Measurements from ENCODE around the gene OR9I1. TPM values are rescaled to one million over a fixed set of nuclear protein-coding genes. Genes with fewer than 3 reads are reported as not detected.

The OR9I1 gene, protein sequence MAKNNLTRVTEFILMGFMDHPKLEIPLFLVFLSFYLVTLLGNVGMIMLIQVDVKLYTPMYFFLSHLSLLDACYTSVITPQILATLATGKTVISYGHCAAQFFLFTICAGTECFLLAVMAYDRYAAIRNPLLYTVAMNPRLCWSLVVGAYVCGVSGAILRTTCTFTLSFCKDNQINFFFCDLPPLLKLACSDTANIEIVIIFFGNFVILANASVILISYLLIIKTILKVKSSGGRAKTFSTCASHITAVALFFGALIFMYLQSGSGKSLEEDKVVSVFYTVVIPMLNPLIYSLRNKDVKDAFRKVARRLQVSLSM
- not detected in 2 replicates for total RNA-seq

GRCh38 chr11:58125469-58125868, at the start of gene OR9I1:
Gene OR9I1, minus strand, starts transcription at chr11:58125530. Its CDS starts 6,086 bp downstream, at chr11:58119444.
- Mint-ChIP-seq H3K27ac (no peak within 1 kb of the TSS), H3K9me3 (no peaks in the 10 kb centered on the region), H3K36me3 (ENCODE audit: low read depth) (no peaks in the 10 kb centered on the region), H3K4me1 (ENCODE audit: low read depth) (no peaks in the 10 kb centered on the region), H3K4me3 (ENCODE audit: low read depth) (no peak within 1 kb of the TSS), H3K27me3 (ENCODE audit: low read depth) (no peaks in the 10 kb centered on the region)
- intact Hi-C loops (cut with micrococcal nuclease) = no loop called here
- no peak for DNase-seq (ENCODE audit: low spot score)

DNA sequence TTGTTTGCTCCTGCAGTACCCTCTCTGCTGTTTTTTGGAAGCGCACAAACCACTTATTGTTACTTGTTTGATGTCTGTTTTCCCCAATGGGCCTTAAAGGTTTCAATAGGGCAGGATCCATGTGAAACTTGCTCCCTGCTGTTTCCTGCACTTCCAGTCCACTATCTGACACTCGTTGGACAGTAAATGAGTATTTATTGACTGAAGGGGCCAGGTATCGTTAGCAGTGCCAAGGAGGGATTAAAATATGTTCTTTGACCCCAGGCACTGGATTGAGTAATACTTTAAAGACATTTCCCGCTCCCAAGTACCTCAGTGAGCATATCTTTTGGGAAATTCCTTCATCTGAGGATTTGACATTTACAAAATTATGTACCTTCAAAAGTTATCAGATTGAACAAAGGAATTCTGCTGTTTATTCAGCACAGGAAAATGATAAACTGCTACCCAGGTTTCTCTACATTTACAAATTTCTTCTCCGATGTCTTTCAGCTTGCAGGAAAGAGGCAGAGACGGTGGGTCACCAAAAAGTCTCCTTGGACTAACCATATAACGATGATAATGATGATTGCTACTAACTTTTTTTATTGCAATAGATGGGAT, 40.3 kb upstream of the OR9I1 start:
- Mint-ChIP-seq H3K27ac (no peak overlapping the region), H3K4me3 (ENCODE audit: low read depth) (no peak overlapping the region), H3K36me3 (ENCODE audit: low read depth) (no peaks in the 10 kb centered on the region), H3K9me3 (no peaks in the 10 kb centered on the region), H3K4me1 (ENCODE audit: low read depth) (no peaks in the 10 kb centered on the region), H3K27me3 (ENCODE audit: low read depth) (no peaks in the 10 kb centered on the region)
- intact Hi-C loops (cut with micrococcal nuclease) = no loop called here
- no peak for DNase-seq (ENCODE audit: low spot score)

DNA sequence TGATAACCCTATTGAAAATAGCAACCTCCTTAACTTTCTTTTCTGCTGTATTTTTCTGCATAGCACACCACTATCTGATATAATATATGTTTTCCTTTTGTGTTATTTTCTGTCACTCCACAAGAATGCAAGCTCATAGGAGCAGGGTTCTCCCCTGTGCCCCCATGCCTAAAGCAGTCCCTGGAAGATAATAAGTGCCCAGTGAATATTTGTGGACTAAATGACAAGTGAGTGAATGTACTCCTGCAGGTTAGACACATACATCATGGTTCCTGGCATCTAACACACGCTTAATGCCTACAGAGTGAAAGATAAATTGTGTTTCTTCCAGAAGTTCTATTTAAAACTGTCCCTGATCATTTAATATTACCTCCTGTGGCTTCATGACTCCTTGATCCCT, 39.7 kb upstream of the OR9I1 start:
- DNase-seq (ENCODE audit: low spot score) = no peak
- no peaks in the 10 kb centered on the region for H3K27me3 Mint-ChIP-seq (ENCODE audit: low read depth)
- no peak overlapping the region for H3K4me3 Mint-ChIP-seq (ENCODE audit: low read depth)
- H3K27ac Mint-ChIP-seq = no peak overlapping the region
- H3K9me3 Mint-ChIP-seq = no peaks in the 10 kb centered on the region
- H3K36me3 Mint-ChIP-seq (ENCODE audit: low read depth) = no peaks in the 10 kb centered on the region
- intact Hi-C loops (cut with micrococcal nuclease) = no loop called here
- H3K4me1 Mint-ChIP-seq (ENCODE audit: low read depth) = no peaks in the 10 kb centered on the region

GRCh38 chr11:58164389-58164788, 39.1 kb upstream of the OR9I1 start:
- no peak for DNase-seq (ENCODE audit: low spot score)
- Mint-ChIP-seq H3K36me3 (ENCODE audit: low read depth) (no peaks in the 10 kb centered on the region), H3K9me3 (no peaks in the 10 kb centered on the region), H3K4me1 (ENCODE audit: low read depth) (no peaks in the 10 kb centered on the region), H3K27ac (no peak overlapping the region), H3K27me3 (ENCODE audit: low read depth) (no peaks in the 10 kb centered on the region), H3K4me3 (ENCODE audit: low read depth) (no peak overlapping the region)
- intact Hi-C loops (cut with micrococcal nuclease) = no loop called here

- no peaks in the 10 kb centered on the region for H3K4me1 Mint-ChIP-seq (ENCODE audit: low read depth)
Observed at GRCh38 chr11:58152781-58153180, 27.5 kb upstream of the OR9I1 start.

GRCh38 chr11:58142761-58143160, 17.4 kb upstream of the OR9I1 start:
- H3K4me1 Mint-ChIP-seq (ENCODE audit: low read depth) = no peaks in the 10 kb centered on the region
- no peaks in the 10 kb centered on the region for H3K27me3 Mint-ChIP-seq (ENCODE audit: low read depth)
- no peak overlapping the region for H3K27ac Mint-ChIP-seq
- no peaks in the 10 kb centered on the region for H3K9me3 Mint-ChIP-seq
- intact Hi-C loops (cut with micrococcal nuclease) = no loop called here
- no peak overlapping the region for H3K4me3 Mint-ChIP-seq (ENCODE audit: low read depth)
- no peaks in the 10 kb centered on the region for H3K36me3 Mint-ChIP-seq (ENCODE audit: low read depth)
- DNase-seq (ENCODE audit: low spot score) = no peak

More at GRCh38 chr11:58152781-58153180, 27.5 kb upstream of the OR9I1 start:
- no peak for DNase-seq (ENCODE audit: low spot score)
- Mint-ChIP-seq H3K27ac (no peak overlapping the region), H3K36me3 (ENCODE audit: low read depth) (no peaks in the 10 kb centered on the region), H3K4me3 (ENCODE audit: low read depth) (no peak overlapping the region), H3K9me3 (no peaks in the 10 kb centered on the region), H3K27me3 (ENCODE audit: low read depth) (no peaks in the 10 kb centered on the region)
- intact Hi-C loops (cut with micrococcal nuclease) = no loop called here

GRCh38 chr11:58135171-58135570, 9.8 kb upstream of the OR9I1 start:
- Mint-ChIP-seq H3K4me1 (ENCODE audit: low read depth) (no peaks in the 10 kb centered on the region), H3K36me3 (ENCODE audit: low read depth) (no peaks in the 10 kb centered on the region), H3K27ac (no peak overlapping the region), H3K4me3 (ENCODE audit: low read depth) (no peak overlapping the region), H3K9me3 (no peaks in the 10 kb centered on the region), H3K27me3 (ENCODE audit: low read depth) (no peaks in the 10 kb centered on the region)
- intact Hi-C loops (cut with micrococcal nuclease) = no loop called here
- no peak for DNase-seq (ENCODE audit: low spot score)

GRCh38 chr11:58134151-58134550, 8.8 kb upstream of the OR9I1 start:
- Mint-ChIP-seq H3K27me3 (ENCODE audit: low read depth) (no peaks in the 10 kb centered on the region), H3K4me3 (ENCODE audit: low read depth) (no peak overlapping the region), H3K36me3 (ENCODE audit: low read depth) (no peaks in the 10 kb centered on the region), H3K27ac (no peak overlapping the region), H3K4me1 (ENCODE audit: low read depth) (no peaks in the 10 kb centered on the region), H3K9me3 (no peaks in the 10 kb centered on the region)
- no peak for DNase-seq (ENCODE audit: low spot score)
- intact Hi-C loops (cut with micrococcal nuclease) = no loop called here

DNA sequence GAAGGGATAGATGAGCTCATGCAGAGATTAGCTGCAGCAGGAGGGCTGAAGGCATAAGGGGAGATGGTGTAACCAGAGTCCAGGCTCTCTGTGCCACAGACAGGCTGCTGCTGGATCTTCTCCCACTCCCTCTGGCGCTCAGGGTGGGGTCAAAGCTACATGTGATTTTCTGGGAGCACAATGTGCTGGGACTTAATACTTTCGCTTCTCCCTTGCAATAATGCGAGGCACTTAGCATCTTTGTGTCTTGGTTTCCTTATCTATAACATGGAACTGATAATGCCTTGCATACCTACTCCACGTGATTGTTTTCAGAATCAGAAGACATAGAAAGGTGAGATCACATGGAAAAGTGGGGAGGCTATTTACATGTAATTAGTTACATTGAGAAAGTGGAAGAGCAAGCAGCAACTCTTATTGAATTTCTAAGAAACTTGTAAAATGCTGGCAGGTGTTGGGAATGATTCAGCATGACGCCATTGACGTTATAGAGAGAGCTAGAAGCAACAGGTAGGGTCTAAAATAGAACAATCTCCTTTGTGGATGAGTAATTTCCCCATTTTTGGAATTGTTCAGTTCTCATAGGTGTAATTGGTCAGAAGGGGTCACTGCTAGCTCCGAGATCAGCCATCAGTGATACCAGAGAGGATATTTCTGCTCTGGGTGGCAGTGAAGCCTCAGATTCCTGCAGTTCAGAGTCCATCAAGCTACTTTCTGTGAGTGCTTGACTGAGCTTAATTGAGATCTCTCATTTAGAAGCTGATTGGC, 8.2 kb upstream of the OR9I1 start:
- DNase-seq (ENCODE audit: low spot score) = no peak
- H3K27ac Mint-ChIP-seq = no peak overlapping the region
- H3K36me3 Mint-ChIP-seq (ENCODE audit: low read depth) = no peaks in the 10 kb centered on the region
- H3K4me3 Mint-ChIP-seq (ENCODE audit: low read depth) = no peak overlapping the region
- intact Hi-C loops (cut with micrococcal nuclease) = no loop called here
- no peaks in the 10 kb centered on the region for H3K27me3 Mint-ChIP-seq (ENCODE audit: low read depth)
- no peaks in the 10 kb centered on the region for H3K9me3 Mint-ChIP-seq
- no peaks in the 10 kb centered on the region for H3K4me1 Mint-ChIP-seq (ENCODE audit: low read depth)

DNA sequence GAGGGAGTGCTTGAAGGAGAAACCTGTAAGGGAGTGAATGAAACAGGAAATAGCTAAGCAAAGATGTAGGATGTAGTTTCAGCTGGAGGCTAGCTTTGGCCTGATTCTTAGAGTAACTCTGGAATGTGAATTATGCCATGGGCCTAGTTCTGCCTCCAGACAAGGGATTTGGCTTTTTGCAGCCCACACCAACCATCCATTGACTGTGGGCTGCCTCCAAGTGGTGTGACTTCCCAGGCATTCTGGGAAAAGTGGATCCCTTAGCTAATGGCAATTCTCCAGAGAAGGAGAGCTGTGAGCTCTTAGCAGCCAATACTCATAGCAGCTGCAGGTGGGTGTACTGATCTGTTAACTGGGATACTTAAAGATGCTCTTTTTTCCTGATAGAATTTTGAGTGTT, 2.0 kb upstream of the OR9I1 start:
- no peak for DNase-seq (ENCODE audit: low spot score)
- no peaks in the 10 kb centered on the region for H3K36me3 Mint-ChIP-seq (ENCODE audit: low read depth)
- no peaks in the 10 kb centered on the region for H3K9me3 Mint-ChIP-seq
- intact Hi-C loops (cut with micrococcal nuclease) = no loop called here
- H3K27ac Mint-ChIP-seq = no peak overlapping the region
- no peaks in the 10 kb centered on the region for H3K4me1 Mint-ChIP-seq (ENCODE audit: low read depth)
- no peak overlapping the region for H3K4me3 Mint-ChIP-seq (ENCODE audit: low read depth)
- H3K27me3 Mint-ChIP-seq (ENCODE audit: low read depth) = no peaks in the 10 kb centered on the region

- no peak for DNase-seq (ENCODE audit: low spot score)
- Mint-ChIP-seq H3K27ac (no peak overlapping the region), H3K27me3 (ENCODE audit: low read depth) (no peaks in the 10 kb centered on the region), H3K36me3 (ENCODE audit: low read depth) (no peaks in the 10 kb centered on the region), H3K4me3 (ENCODE audit: low read depth) (no peak overlapping the region), H3K4me1 (ENCODE audit: low read depth) (no peaks in the 10 kb centered on the region), H3K9me3 (no peaks in the 10 kb centered on the region)
- intact Hi-C loops (cut with micrococcal nuclease) = no loop called here
Observed at GRCh38 chr11:58121096-58121495, 4.2 kb downstream of the OR9I1 start.

DNA sequence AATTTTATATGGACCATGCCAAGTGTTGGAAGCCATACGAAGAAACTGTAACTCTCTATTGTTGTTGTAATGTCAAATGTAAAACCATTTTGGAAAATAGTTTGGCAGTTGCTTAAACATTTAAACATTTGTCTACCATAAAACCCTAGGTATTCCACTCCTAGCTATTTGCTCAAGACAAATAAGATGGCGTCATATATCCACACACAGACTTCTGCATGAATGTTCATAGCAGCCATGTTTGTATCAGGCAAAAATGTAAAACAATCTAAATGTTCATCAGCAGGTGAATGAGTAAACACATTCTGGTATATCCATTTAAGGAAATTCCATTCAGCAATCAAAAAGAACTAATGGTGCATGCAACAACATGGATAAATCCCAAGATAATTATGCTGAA, 27.9 kb downstream of the OR9I1 start:
- no peak overlapping the region for H3K4me3 Mint-ChIP-seq (ENCODE audit: low read depth)
- no peak for DNase-seq (ENCODE audit: low spot score)
- peaks cover 5% of the 10 kb centered on the region for H3K9me3 Mint-ChIP-seq
- no peaks in the 10 kb centered on the region for H3K36me3 Mint-ChIP-seq (ENCODE audit: low read depth)
- intact Hi-C loops (cut with micrococcal nuclease) = no loop called here
- H3K4me1 Mint-ChIP-seq (ENCODE audit: low read depth) = no peaks in the 10 kb centered on the region
- H3K27ac Mint-ChIP-seq = no peak overlapping the region
- no peaks in the 10 kb centered on the region for H3K27me3 Mint-ChIP-seq (ENCODE audit: low read depth)

GRCh38 chr11:58086528-58086927, 38.8 kb downstream of the OR9I1 start:
- Mint-ChIP-seq H3K27ac (no peak overlapping the region), H3K27me3 (ENCODE audit: low read depth) (no peaks in the 10 kb centered on the region), H3K36me3 (ENCODE audit: low read depth) (no peaks in the 10 kb centered on the region), H3K4me1 (ENCODE audit: low read depth) (no peaks in the 10 kb centered on the region), H3K9me3 (peaks cover 10% of the 10 kb centered on the region), H3K4me3 (ENCODE audit: low read depth) (no peak overlapping the region)
- intact Hi-C loops (cut with micrococcal nuclease) = no loop called here
- no peak for DNase-seq (ENCODE audit: low spot score)
